Ishikawa (cell line): ENCODE data around the gene OVOL2.
A peak's percentile ranks its signal among the peaks of the same experiment; 100 is the strongest.

Source experiments
- CEBPB ChIP-seq: IDR thresholded peaks from 2 replicates; pipeline ENCODE4 v1.6.1; 2012
- CREB1 ChIP-seq: IDR thresholded peaks from 2 replicates; pipeline ENCODE4 v1.6.1; 2012; ENCODE audit warnings: low read depth
- EGR1 ChIP-seq: IDR thresholded peaks from 2 replicates; pipeline ENCODE4 v1.6.1; 2012
- EP300 ChIP-seq: IDR thresholded peaks from 2 replicates; pipeline ENCODE4 v1.6.1; 2012; ENCODE audit warnings: borderline replicate concordance
- FOXM1 ChIP-seq: IDR thresholded peaks from 2 replicates; pipeline ENCODE4 v1.6.1; 2012; ENCODE audit warnings: low read depth, borderline replicate concordance
- NFIC ChIP-seq: IDR thresholded peaks from 2 replicates; pipeline ENCODE4 v1.6.1; 2012
- RAD21 ChIP-seq: IDR thresholded peaks from 2 replicates; pipeline ENCODE4 v1.6.1; 2012; ENCODE audit warnings: low read depth
- TAF1 ChIP-seq: IDR thresholded peaks from 2 replicates; pipeline ENCODE4 v1.6.1; 2012; ENCODE audit warnings: low read depth, mild to moderate bottlenecking
- TCF12 ChIP-seq: IDR thresholded peaks from 2 replicates; pipeline ENCODE4 v1.6.1; 2012; ENCODE audit warnings: low read depth
- TEAD4 ChIP-seq: IDR thresholded peaks from 2 replicates; pipeline ENCODE4 v1.6.1; 2012
- YY1 ChIP-seq: IDR thresholded peaks from 2 replicates; pipeline ENCODE4 v1.6.1; 2012; ENCODE audit warnings: low read depth
- ZBTB7A ChIP-seq: IDR thresholded peaks from 2 replicates; pipeline ENCODE4 v1.6.1; 2012; ENCODE audit warnings: low read depth
- TF ChIP-seq, protein P1 (sequence below): IDR thresholded peaks from 2 replicates; pipeline ENCODE4 v1.6.1; 2012
- TF ChIP-seq, protein P2 (sequence below): IDR thresholded peaks from 2 replicates; pipeline ENCODE4 v1.6.1; 2012
- TF ChIP-seq, protein P3 (sequence below): IDR thresholded peaks from 2 replicates; pipeline ENCODE4 v1.6.1; 2012; ENCODE audit warnings: low read depth, mild to moderate bottlenecking

Gene OVOL2

DNA sequence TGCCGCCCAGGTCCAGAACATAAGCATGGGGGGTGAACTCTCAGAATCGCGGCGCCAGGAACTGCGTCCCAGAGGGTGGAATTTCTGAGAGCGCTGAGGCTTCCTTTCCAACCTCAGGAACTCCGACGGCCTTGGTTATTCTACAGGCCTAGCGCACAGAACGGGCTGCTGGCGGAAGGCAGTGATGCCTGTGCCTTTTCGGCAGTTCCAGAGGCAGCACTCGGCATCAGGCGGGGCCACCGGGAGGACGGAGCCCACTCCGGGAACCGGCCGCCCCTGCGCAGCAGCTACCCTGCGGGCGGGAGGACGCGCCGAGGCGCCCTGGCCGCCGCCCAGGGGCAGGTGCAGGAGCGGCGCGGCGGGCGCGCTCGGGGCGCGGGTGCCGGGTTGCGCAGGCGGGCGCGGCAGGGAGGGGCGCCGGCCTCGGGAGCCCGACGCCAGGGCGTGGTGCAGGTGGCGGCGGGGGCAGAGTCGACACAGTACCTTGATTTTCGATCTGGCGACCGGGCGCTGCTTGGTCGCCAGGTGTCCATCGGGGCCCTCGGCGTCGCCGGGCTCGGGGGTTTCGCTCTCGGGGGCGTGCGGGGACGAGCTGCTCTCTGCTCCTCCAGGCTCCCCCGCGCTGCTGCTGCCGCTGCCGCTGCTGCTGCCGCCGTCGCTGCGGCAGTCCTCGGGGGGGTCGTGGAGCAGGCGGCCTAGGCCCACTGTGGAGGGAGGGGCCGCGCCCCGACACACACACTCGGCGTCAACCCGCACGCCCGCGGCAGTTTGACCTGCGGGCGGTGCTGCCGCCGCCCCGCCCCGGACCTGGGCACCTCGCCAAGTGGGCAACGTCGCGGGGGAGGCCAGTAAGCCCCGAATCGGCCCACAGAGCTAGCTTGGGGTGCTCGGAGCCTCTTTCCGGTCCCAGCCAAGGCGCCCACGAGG lies 1.3 kb downstream of the OVOL2 start:
- TF ChIP-seq EP300 (peak; percentile 39; the same call in 1 of the 2 replicates), CREB1 (no peak), NFIC (peak; percentile 81), TCF12 (0 out of 2 replicates have a peak, but pooled peaks have one; percentile 7), EGR1 (no peak), ZBTB7A (0 out of 2 replicates have a peak, but pooled peaks have one; percentile 24)
- TF ChIP-seq, protein P1, sequence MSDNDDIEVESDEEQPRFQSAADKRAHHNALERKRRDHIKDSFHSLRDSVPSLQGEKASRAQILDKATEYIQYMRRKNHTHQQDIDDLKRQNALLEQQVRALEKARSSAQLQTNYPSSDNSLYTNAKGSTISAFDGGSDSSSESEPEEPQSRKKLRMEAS: peak; percentile 25; the same call in 1 of the 2 replicates

DNA sequence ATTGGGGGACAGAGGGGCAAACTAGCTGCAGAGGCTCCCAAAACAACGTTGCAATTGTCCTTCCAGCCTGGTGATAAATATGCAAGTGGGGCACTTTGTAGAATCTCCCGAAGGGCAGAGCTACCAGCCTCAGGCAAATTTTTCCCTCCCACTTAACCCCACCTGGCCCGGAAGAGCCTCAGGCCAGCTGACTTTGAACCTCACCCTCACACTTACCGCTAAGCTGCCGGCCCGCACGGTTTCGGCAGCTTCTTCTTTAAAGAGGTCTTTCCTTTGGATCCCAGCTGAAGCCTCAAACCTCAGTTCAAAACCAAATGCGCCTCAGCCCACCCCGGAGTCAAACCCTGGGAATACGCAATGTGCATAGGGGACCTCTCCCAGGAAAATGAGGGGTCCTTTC lies 2.5 kb downstream of the OVOL2 start:
- TF ChIP-seq RAD21: no peak
- TF ChIP-seq YY1: no peak
- no peak for TF ChIP-seq CREB1

DNA sequence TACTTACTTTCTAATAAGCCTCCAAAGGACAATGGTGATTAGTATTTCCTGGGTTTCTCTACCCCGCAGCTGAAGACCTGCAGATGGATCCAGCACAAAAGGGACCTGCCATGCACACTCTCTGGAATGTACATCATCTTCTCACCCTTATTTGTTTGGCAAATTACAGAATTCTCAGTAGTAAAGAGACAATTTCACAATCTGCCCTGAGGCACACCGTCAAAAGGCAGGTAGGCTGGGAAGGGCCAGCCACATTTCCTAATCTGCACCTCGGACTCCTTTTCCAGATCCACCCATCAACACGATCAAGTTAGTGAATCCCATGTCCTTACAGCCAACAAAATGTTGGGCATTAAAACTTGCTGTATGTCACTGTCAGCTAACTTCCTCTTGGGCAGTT lies 4.9 kb downstream of the OVOL2 start:
- TF ChIP-seq ZBTB7A (no peak), EP300 (no peak), CEBPB (no peak), FOXM1 (no peak), RAD21 (no peak), TAF1 (no peak), TEAD4 (no peak), NFIC (no peak), EGR1 (no peak), YY1 (no peak), CREB1 (no peak)
- TF ChIP-seq, protein P2, sequence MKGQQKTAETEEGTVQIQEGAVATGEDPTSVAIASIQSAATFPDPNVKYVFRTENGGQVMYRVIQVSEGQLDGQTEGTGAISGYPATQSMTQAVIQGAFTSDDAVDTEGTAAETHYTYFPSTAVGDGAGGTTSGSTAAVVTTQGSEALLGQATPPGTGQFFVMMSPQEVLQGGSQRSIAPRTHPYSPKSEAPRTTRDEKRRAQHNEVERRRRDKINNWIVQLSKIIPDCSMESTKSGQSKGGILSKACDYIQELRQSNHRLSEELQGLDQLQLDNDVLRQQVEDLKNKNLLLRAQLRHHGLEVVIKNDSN: no peak
- TF ChIP-seq, protein P3, sequence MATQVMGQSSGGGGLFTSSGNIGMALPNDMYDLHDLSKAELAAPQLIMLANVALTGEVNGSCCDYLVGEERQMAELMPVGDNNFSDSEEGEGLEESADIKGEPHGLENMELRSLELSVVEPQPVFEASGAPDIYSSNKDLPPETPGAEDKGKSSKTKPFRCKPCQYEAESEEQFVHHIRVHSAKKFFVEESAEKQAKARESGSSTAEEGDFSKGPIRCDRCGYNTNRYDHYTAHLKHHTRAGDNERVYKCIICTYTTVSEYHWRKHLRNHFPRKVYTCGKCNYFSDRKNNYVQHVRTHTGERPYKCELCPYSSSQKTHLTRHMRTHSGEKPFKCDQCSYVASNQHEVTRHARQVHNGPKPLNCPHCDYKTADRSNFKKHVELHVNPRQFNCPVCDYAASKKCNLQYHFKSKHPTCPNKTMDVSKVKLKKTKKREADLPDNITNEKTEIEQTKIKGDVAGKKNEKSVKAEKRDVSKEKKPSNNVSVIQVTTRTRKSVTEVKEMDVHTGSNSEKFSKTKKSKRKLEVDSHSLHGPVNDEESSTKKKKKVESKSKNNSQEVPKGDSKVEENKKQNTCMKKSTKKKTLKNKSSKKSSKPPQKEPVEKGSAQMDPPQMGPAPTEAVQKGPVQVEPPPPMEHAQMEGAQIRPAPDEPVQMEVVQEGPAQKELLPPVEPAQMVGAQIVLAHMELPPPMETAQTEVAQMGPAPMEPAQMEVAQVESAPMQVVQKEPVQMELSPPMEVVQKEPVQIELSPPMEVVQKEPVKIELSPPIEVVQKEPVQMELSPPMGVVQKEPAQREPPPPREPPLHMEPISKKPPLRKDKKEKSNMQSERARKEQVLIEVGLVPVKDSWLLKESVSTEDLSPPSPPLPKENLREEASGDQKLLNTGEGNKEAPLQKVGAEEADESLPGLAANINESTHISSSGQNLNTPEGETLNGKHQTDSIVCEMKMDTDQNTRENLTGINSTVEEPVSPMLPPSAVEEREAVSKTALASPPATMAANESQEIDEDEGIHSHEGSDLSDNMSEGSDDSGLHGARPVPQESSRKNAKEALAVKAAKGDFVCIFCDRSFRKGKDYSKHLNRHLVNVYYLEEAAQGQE: no peak

DNA sequence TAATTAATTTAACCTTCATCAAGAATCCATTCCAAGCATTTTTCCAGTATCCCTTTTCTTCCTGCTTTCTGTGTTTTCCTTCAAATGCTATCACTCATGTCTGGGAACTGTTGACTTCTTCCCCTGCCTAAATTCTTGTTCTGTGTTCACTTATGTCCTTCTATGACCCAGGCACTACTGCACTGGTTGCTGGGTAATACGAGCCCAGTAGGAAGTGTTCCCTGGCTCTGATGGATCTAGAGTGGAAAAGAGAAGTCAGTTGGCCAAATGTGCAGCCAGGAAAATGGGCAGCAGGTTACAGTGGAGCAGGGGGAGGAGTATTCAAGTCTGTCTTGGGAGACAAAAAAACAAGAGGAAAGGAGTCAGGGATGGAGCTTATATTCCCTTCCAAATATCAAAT lies 7.1 kb downstream of the OVOL2 start:
- TF ChIP-seq, protein P1: no peak
- TF ChIP-seq CEBPB: no peak
- TF ChIP-seq, protein P2: no peak
- TF ChIP-seq CREB1: no peak
- no peak for TF ChIP-seq TEAD4
- no peak for TF ChIP-seq FOXM1
- no peak for TF ChIP-seq EP300

DNA sequence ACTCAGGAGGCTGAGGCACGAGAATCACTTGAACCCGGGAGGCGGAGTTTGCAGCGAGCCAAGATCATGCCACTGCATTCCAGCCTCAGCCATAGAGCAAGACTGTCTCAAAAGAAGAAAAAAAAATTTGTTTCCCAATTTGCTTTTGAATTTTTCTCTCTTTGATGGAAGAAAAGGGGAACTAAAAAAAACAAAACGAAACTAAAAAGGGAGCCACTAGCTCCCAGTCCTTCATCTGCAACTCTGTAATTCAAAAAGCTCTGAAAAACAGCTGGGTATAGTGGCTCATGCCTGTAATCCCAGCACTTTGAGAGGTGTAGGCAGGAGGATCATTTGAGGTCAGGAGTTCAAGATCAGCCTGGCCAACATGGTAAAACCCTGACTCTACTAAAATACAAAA lies 9.5 kb downstream of the OVOL2 start:
- no peak for TF ChIP-seq CREB1
- TF ChIP-seq, protein P2: no peak
- no peak for TF ChIP-seq CEBPB

DNA sequence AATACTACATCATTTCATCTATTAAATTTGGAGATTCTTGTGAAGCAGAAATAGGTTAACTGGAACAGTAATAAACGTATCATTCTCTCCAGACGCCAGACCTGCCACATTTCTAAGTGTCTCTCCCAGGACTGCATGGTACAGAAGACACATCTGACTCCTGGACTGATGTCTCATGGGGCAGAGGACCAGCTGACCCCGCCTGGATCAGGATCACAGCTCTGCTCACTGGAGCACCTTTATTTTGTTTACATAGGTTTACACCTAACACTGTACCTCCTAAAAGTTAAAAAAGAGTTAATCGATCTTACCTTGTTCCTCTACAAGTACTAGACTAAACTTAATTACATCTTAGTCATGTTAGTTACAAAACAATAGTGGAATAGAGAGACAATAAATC lies 11.2 kb downstream of the OVOL2 start:
- no peak for TF ChIP-seq CEBPB
- no peak for TF ChIP-seq TCF12

DNA sequence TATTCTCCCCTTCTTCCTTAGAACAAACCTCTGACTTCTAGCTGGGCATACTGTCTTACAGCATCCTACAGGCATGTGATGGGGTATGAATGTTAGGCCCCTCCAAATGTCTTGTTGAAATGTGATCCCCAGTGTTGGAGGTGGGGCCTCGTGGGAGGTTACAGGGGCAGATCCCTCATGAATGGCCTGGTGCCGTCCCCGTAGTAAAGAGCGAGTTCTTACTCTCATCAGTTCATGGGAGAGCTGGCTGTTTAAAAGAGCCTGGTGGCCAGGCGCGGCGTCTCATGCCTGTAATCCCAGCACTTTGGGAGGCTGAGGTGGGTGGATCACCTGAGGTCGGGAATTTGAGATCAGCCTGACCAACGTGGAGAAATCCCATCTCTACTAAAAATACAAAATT lies 15.5 kb downstream of the OVOL2 start:
- TF ChIP-seq EP300 (no peak), CEBPB (no peak), TAF1 (no peak), YY1 (no peak), RAD21 (no peak), EGR1 (no peak), CREB1 (no peak), ZBTB7A (no peak), FOXM1 (no peak), TEAD4 (no peak), NFIC (no peak), TCF12 (no peak)
- TF ChIP-seq, protein P3: no peak
- TF ChIP-seq, protein P2: no peak
- TF ChIP-seq, protein P1: no peak
